ENCODE measurements around the gene GRAP2.

- TF ChIP-seq EZH2 (IDR thresholded peaks at IDR 0.05; ENCODE audit: low read length) (no peak), CTCF (optimal IDR thresholded peaks at IDR 0.05 in 1 of 3, IDR thresholded peaks at IDR 0.05 in 1 of 3, conservative IDR thresholded peaks at IDR 0.05 in 1 of 3; ENCODE audit: extremely low read depth in 1 of 3, insufficient read depth in 2 of 3, low read length in 3 of 3) (no peak)
These were observed 38.9 kb downstream of the GRAP2 start for GRCh38 chr22:39939830-39940229.

All from keratinocyte (primary cell).